Cardiac fibroblast (primary cell): ENCODE data around the gene ENOX1.
A peak's percentile ranks its signal among the peaks of the same experiment; 100 is the strongest.

Experiments used
- DNase-seq, 2 donors: peaks; one replicate each; pipeline versions ENCODE4 v3.0.0 to v3.0.0-alpha.2; 2010; ENCODE audit warnings: low read depth in 2 of 2
- H3K4me3 ChIP-seq, 2 donors: replicated peaks in 1 of 2; 1 replicate in 1 of 2; 2 replicates in 1 of 2; pipeline ENCODE4 v1.5.1; 2011; ENCODE audit warnings: low read depth in 2 of 2, low read length in 2 of 2, mild to moderate bottlenecking in 2 of 2, moderate library complexity in 1 of 2
- TF ChIP-seq, protein P1 (sequence below): IDR thresholded peaks from one replicate; pipeline ENCODE4 v1.5.1; 2011; ENCODE audit warnings: low read depth, mild to moderate bottlenecking, low read length, inconsistent platforms

ENOX1 gene

DNA sequence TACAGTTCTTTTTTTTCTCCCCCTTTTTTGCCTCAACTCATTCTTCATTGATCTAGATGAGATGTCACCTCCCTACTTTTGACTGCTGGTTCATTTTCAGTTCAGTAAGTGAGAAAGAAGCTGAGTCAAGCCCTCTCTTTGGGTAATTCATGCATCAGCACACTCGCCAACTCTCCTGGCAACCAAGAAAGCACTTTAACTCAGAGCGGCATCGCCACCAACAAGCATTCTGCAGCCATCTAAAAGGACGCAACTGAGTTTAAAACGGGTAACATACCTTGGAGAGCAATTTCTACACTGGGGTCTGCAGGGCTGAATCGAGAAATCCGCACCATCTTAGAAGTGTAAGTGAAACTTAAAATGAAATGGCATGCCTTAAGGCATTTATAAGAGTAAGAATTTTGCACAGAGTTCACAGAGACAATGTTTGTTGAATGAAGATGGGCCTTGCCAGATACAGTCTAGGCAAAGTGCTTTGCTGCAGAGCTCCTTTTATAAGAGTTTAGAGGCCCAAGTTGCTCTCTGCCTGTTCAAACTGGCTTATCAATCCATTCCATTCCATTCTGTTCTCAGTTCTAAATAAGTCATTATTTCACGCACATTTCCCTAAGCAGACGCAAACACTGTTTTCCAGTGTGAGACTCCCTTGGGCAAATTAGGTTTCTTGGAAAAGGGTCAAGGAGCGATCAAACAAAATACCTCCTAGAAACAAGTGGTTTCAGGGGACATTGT is 338.0 kb downstream of the ENOX1 start:
- H3K4me3 ChIP-seq: no peak overlapping the region
- DNase-seq: no peak
- TF ChIP-seq, protein P1, sequence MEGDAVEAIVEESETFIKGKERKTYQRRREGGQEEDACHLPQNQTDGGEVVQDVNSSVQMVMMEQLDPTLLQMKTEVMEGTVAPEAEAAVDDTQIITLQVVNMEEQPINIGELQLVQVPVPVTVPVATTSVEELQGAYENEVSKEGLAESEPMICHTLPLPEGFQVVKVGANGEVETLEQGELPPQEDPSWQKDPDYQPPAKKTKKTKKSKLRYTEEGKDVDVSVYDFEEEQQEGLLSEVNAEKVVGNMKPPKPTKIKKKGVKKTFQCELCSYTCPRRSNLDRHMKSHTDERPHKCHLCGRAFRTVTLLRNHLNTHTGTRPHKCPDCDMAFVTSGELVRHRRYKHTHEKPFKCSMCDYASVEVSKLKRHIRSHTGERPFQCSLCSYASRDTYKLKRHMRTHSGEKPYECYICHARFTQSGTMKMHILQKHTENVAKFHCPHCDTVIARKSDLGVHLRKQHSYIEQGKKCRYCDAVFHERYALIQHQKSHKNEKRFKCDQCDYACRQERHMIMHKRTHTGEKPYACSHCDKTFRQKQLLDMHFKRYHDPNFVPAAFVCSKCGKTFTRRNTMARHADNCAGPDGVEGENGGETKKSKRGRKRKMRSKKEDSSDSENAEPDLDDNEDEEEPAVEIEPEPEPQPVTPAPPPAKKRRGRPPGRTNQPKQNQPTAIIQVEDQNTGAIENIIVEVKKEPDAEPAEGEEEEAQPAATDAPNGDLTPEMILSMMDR: no peak

DNA sequence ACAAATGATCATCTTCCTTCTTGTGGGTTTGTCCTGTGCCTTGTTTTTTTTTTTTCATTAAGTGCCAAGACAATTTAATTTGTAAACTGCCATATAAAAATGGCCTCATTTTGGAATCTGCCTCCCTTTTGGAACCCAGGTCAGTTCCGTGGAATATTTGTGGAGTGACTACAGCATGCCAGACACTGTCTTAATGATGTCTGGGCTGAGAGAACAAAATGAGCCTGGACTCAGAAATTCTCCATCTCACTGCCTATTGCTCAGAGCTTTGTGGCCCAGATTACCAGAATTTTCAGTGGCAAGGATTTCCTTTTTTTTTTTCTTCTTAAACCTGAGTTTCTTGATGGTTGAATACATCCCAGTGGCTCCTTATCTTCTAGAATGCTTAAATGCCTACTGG is 340.6 kb downstream of the ENOX1 start:
- H3K4me3 ChIP-seq: no peak overlapping the region
- TF ChIP-seq, protein P1: no peak
- DNase-seq: no peak

DNA sequence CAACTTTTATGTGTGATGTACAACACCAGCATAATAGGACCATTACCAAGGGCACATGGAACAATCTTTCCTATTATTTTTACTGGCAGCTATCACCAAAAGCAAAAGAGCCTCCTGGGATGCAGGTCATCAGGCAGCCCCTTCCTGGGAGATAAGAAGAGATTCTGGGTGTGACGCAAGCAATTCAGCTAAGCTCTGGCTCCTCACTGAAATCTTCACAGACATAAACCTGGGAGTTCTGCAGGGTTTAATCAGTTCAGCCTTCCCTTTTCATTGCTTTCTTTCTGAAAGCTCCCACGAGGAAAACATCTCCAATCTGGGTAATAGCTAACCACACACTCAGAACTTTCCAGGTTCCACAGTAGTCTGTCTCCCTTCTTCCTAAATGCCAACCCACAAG is 341.1 kb downstream of the ENOX1 start:
- TF ChIP-seq, protein P1: no peak
- H3K4me3 ChIP-seq: no peak overlapping the region
- DNase-seq: peak in 1 of 2 donors; percentile 12

DNA sequence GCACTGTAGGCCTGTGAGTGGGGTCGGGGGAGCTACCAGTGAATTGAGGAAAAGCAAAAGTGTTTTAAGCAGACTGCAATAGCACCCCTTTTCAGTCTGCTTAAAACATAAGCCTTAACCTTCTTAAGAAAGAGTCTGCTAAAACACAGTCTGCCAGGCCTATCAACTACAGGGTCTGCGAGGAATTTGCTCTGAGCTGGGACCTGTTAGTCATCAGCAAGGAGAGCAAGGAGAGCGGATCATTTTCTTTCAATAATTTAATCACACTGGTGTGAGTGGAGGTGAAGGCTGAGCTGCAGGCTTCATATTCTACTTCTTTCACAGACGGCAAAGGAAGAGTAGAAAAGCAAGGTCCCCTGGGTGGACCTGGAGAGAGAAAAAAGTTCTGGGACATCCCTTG is 342.7 kb downstream of the ENOX1 start:
- H3K4me3 ChIP-seq: no peak overlapping the region
- TF ChIP-seq, protein P1: no peak
- no peak for DNase-seq

DNA sequence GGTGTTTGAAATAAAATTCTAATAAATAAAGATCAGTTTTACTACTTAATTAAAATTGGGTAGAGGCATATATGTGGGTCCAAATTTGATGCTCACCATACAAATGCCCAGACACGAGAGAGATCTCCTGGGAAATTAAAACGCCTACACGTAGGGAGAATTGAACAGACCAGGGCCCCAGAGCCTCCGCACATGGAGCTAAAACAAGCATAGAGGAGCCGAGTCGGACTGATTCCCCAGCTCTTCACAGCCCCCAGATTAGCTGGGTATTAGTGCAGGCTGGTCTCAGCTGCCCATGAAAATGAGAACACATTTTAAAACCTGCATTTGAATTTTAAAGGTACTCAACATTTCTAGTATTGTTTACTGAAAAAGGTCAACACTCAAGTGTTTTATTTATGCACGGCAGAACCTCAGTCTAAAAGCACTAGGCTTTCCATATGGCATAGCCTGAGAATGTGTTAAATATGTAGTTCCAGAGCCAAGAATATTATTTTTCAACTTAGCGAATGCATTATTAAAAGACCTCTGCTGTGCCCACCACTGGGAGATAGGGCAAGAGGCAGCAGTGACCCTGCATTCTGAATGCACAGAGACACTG is 344.8 kb downstream of the ENOX1 start:
- TF ChIP-seq, protein P1: no peak
- no peak for DNase-seq
- no peak overlapping the region for H3K4me3 ChIP-seq

DNA sequence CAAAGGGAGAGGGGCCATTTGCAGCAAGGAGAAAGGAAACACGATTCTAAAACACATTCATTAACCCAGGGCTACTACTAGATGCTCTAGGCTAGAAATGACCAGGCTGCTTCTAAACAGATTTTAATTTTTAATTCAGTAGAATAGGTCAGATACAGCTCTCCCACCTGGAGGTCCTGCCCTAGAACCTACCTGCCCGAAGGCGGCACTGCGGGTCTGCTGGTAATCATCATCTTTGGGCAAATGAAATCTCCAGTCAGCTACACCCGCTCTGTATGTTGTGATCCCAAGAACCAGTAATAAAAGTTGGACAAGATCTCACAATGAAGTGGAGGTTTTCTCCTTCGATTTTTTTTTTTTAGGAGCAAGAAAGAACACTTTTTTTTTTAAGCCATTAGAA is 345.3 kb downstream of the ENOX1 start:
- DNase-seq: no peak
- TF ChIP-seq, protein P1: no peak
- no peak overlapping the region for H3K4me3 ChIP-seq

DNA sequence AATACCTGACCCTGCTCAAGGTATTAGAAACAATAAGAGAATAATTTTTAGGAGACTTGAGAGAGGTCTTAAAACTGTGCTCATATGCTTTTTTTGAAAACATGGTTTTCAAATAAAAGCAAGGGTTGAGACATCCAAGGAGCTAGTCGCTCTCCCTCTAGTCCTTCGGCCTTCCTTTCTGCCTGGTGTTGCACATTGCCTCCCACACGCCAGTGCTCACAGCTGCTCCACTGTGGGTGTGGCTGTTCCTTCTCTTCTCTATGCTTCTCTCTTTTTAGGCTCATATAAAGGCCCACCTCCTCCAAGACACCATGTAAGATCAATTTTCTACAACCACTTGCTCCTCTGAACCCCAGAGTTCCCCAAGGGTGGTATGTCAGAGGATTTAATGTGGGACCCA is 352.6 kb downstream of the ENOX1 start:
- no peak overlapping the region for H3K4me3 ChIP-seq
- TF ChIP-seq, protein P1: no peak

More for the DNA sequence above, 352.6 kb downstream of the ENOX1 start:
- no peak for DNase-seq
